Endothelial cell of umbilical vein (primary cell): ENCODE results near the gene MAP3K1.

Source experiments
- EZH2 ChIP-seq: IDR thresholded peaks from 2 replicates; pipeline ENCODE4 v1.6.1; 2012; ENCODE audit warnings: borderline replicate concordance, low read depth, mild to moderate bottlenecking, moderate library complexity, low read length, inconsistent platforms; ENCODE audit not compliant: severe bottlenecking
- FOS ChIP-seq: IDR thresholded peaks from 2 replicates; pipeline ENCODE4 v1.6.1; 2011; ENCODE audit warnings: mild to moderate bottlenecking, low read length, moderate library complexity, borderline replicate concordance; ENCODE audit not compliant: insufficient read depth
- GATA2 ChIP-seq: IDR thresholded peaks from 2 replicates; pipeline ENCODE4 v1.7.0; 2011; ENCODE audit warnings: low read depth, mild to moderate bottlenecking, moderate library complexity, mixed read lengths, low read length; ENCODE audit not compliant: insufficient read length, insufficient read depth
- JUN ChIP-seq: IDR thresholded peaks from 2 replicates; pipeline ENCODE4 v1.6.1; 2011; ENCODE audit warnings: borderline replicate concordance, low read depth; ENCODE audit not compliant: insufficient read length, insufficient read depth
- MYC ChIP-seq: IDR thresholded peaks from one replicate; pipeline ENCODE4 v1.6.1; 2011; ENCODE audit warnings: mild to moderate bottlenecking, low read depth, low read length
- POLR2A ChIP-seq: IDR thresholded peaks from 2 replicates; pipeline ENCODE4 v1.6.1; 2012; ENCODE audit warnings: low read depth, mild to moderate bottlenecking, control low read depth, low read length
- POLR2AphosphoS5 ChIP-seq: IDR thresholded peaks from 2 replicates; pipeline ENCODE4 v1.6.1; 2012; ENCODE audit warnings: low read depth, mild to moderate bottlenecking, control low read depth, low read length, moderate library complexity; ENCODE audit not compliant: insufficient read depth
- TF ChIP-seq, protein P1 (sequence below), 2 donors: IDR thresholded peaks; 1 replicate in 1 of 2; 2 replicates in 1 of 2; pipeline ENCODE4 v1.5.1; 2011; ENCODE audit warnings: low read length in 2 of 2, mild to moderate bottlenecking in 2 of 2, moderate library complexity in 2 of 2, control low read depth in 1 of 2, inconsistent platforms in 1 of 2, low read depth in 1 of 2; ENCODE audit not compliant: insufficient read depth in 1 of 2; ENCODE audit errors: extremely low read depth in 1 of 2
- TF ChIP-seq, protein P2 (sequence below): IDR thresholded peaks from 2 replicates; pipeline ENCODE4 v1.6.1; 2011; ENCODE audit not compliant: insufficient read depth, insufficient read length

DNA sequence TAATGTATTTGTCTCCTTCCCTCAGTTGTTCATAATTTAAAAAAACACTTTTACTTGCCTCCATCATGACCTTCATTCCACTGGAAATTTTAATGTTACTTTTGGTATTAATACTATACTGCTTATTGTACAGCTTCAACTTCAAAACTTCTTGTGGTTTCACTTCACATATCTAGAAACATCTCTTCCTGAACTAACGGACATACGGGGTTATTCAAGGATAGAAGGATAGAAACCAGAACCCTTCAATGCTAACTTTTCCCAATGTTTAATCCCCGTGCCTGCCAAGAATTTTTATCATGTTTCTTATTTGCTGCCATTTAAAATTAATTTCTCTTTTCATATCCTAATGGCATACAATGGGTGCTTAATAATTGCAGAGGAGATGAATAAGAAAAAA lies 57.7 kb downstream of the MAP3K1 start:
- TF ChIP-seq FOS (no peak), EZH2 (no peak), POLR2A (no peak), POLR2AphosphoS5 (no peak), MYC (no peak), JUN (no peak), GATA2 (no peak)
- TF ChIP-seq, protein P1, sequence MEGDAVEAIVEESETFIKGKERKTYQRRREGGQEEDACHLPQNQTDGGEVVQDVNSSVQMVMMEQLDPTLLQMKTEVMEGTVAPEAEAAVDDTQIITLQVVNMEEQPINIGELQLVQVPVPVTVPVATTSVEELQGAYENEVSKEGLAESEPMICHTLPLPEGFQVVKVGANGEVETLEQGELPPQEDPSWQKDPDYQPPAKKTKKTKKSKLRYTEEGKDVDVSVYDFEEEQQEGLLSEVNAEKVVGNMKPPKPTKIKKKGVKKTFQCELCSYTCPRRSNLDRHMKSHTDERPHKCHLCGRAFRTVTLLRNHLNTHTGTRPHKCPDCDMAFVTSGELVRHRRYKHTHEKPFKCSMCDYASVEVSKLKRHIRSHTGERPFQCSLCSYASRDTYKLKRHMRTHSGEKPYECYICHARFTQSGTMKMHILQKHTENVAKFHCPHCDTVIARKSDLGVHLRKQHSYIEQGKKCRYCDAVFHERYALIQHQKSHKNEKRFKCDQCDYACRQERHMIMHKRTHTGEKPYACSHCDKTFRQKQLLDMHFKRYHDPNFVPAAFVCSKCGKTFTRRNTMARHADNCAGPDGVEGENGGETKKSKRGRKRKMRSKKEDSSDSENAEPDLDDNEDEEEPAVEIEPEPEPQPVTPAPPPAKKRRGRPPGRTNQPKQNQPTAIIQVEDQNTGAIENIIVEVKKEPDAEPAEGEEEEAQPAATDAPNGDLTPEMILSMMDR (IDR thresholded peaks at IDR 0.05; ENCODE audit: extremely low read depth in 1 of 2, insufficient read depth in 1 of 2, low read depth in 1 of 2, low read length in 2 of 2): no peak
- TF ChIP-seq, protein P2, sequence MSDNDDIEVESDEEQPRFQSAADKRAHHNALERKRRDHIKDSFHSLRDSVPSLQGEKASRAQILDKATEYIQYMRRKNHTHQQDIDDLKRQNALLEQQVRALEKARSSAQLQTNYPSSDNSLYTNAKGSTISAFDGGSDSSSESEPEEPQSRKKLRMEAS: no peak
